DND-41 (cell line): Measurements from ENCODE around the gene NRXN3.

Experiments used
- ATAC-seq: fragments of 200-7000 bp; cut with Tn5 transposase; 3 replicates; pipeline ENCODE4 v1.9.1; 2021; ENCODE audit warnings: low read depth; ENCODE audit not compliant: insufficient read depth
- DNase-seq: peaks from one replicate; pipeline ENCODE4 v3.0.0-alpha.2; 2020
- H2AFZ ChIP-seq: 2 replicates; pipeline ENCODE4 v1.6.0; 2012; ENCODE audit warnings: low read depth, low read length
- H3K27ac ChIP-seq: 2 replicates; pipeline ENCODE4 v1.5.1; 2012; ENCODE audit warnings: low read length, inconsistent platforms
- H3K27me3 ChIP-seq: fragments of 200-600 bp; sonication (generic); 2 replicates; pipeline ENCODE4 v1.6.0; 2012; ENCODE audit warnings: low read length, mild to moderate bottlenecking, inconsistent platforms; ENCODE audit not compliant: insufficient read depth, poor library complexity
- H3K36me3 ChIP-seq: 2 replicates; pipeline ENCODE4 v1.5.1; 2012; ENCODE audit warnings: low read length, inconsistent platforms; ENCODE audit not compliant: insufficient read depth
- H3K4me1 ChIP-seq: 2 replicates; pipeline ENCODE4 v1.5.1; 2012; ENCODE audit warnings: mild to moderate bottlenecking, low read length; ENCODE audit not compliant: insufficient read depth
- H3K4me2 ChIP-seq: 2 replicates; pipeline ENCODE4 v1.6.0; 2012; ENCODE audit warnings: mild to moderate bottlenecking, moderate library complexity, low read length, inconsistent platforms; ENCODE audit not compliant: insufficient read depth
- H3K4me3 ChIP-seq, 2 experiments: fragments of 200-600 bp in 1 of 2; shearing (Covaris generic) in 1 of 2; 2 replicates each; pipeline ENCODE4 v1.5.1; 2012 to 2016; ENCODE audit warnings: inconsistent platforms in 2 of 2, low read length in 2 of 2, mild to moderate bottlenecking in 2 of 2, low read depth in 1 of 2, moderate library complexity in 1 of 2
- H3K79me2 ChIP-seq: 2 replicates; pipeline ENCODE4 v1.6.0; 2012; ENCODE audit warnings: low read length, inconsistent platforms; ENCODE audit not compliant: insufficient read depth
- H3K9ac ChIP-seq: 2 replicates; pipeline ENCODE4 v1.6.0; 2012; ENCODE audit warnings: low read depth, mild to moderate bottlenecking, inconsistent platforms, low read length, moderate library complexity
- H3K9me3 ChIP-seq: 2 replicates; pipeline ENCODE4 v1.5.1; 2012; ENCODE audit warnings: low read length, moderate library complexity, mild to moderate bottlenecking, inconsistent platforms; ENCODE audit not compliant: insufficient read depth, severe bottlenecking
- H4K20me1 ChIP-seq: 2 replicates; pipeline ENCODE4 v1.6.0; 2012; ENCODE audit warnings: low read length; ENCODE audit not compliant: insufficient read depth
- EZH2 ChIP-seq: IDR thresholded peaks from 3 replicates; pipeline ENCODE4 v1.6.1; 2012; ENCODE audit warnings: borderline replicate concordance, low read depth, mild to moderate bottlenecking, moderate library complexity, low read length, inconsistent platforms; ENCODE audit not compliant: severe bottlenecking
- TF ChIP-seq, protein P1 (sequence below): IDR thresholded peaks from 2 replicates; pipeline ENCODE4 v1.5.1; 2012; ENCODE audit warnings: borderline replicate concordance, low read length, moderate library complexity, mild to moderate bottlenecking; ENCODE audit not compliant: poor library complexity, severe bottlenecking; ENCODE audit errors: extremely low read depth

Gene NRXN3

DNA sequence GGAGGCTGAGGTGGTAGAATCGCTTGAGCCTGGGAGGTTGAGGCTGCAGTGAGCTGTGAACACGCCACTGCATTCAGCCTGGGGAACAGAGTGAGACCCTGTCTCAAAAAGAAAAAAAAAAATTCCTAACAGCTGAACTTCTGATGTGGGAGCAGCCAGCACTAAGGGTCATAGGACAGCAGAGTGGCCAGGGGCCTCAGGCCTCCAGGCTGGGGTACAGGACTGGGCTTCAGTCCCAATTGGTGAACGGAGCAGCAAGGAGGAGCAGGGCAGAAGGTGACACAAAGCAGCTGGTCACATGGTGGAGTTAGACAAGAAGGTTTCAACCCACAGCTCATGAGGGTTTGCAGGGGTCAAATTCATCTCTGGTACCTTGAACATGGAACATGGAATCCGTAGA lies 40.8 kb upstream of the NRXN3 start:
- Histone ChIP-seq H3K27ac (no peak overlapping the region), H3K9me3 (no peaks in the 10 kb centered on the region), H3K27me3 (no peaks in the 10 kb centered on the region), H3K79me2 (no peaks in the 10 kb centered on the region), H3K9ac (no peak overlapping the region), H3K4me3 (no peak overlapping the region), H3K4me2 (no peak overlapping the region), H2AFZ (no peak overlapping the region), H3K36me3 (no peaks in the 10 kb centered on the region), H3K4me1 (no peaks in the 10 kb centered on the region), H4K20me1 (no peaks in the 10 kb centered on the region)
- ATAC-seq (no peak), DNase-seq (no peak)
- TF ChIP-seq, protein P1, sequence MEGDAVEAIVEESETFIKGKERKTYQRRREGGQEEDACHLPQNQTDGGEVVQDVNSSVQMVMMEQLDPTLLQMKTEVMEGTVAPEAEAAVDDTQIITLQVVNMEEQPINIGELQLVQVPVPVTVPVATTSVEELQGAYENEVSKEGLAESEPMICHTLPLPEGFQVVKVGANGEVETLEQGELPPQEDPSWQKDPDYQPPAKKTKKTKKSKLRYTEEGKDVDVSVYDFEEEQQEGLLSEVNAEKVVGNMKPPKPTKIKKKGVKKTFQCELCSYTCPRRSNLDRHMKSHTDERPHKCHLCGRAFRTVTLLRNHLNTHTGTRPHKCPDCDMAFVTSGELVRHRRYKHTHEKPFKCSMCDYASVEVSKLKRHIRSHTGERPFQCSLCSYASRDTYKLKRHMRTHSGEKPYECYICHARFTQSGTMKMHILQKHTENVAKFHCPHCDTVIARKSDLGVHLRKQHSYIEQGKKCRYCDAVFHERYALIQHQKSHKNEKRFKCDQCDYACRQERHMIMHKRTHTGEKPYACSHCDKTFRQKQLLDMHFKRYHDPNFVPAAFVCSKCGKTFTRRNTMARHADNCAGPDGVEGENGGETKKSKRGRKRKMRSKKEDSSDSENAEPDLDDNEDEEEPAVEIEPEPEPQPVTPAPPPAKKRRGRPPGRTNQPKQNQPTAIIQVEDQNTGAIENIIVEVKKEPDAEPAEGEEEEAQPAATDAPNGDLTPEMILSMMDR: no peak
- no peak for TF ChIP-seq EZH2

DNA sequence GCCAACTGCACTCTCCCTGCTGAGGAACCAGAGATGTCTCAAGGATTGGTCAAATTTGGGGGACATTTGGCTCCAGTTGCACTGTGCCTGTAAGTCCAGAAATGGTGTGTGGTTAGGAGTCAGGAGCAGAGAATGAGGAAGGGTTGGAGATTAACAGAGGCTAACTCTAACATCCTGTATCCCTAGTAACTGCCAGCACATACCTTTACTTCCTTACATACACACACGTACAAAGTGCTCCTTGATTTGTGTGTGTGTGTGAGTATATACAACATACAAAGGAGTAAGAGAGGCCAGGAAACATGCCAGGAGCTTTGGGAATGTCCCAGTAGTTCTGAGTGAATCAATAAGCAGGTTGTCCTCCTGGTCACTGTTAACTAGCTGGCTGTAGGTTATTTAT lies 39.8 kb upstream of the NRXN3 start:
- no peak for ATAC-seq

DNA sequence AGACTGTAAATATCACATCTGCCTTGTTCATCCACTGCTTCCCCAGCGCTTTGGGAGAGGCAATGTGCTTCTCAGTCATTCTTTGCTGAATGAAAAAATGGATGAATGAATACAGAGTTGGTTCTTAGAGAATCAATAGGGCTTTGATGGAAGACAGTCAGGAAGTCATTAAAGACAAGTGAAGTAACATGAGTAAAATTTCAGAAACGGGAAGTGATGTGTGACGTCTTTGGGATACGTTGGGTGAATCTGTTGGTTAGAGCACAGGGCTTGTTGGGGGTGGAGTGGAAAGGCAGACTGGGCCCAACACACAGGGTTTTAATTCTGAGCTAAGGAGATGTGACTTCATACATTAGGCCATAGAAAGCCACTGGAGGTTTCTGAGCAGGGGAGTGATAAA lies 39.0 kb upstream of the NRXN3 start:
- no peak overlapping the region for H3K9ac ChIP-seq
- H2AFZ ChIP-seq: no peak overlapping the region
- no peak overlapping the region for H3K4me3 ChIP-seq
- ATAC-seq: no peak
- no peaks in the 10 kb centered on the region for H3K36me3 ChIP-seq
- no peak overlapping the region for H3K27ac ChIP-seq
- H3K27me3 ChIP-seq: no peaks in the 10 kb centered on the region
- H3K4me1 ChIP-seq: no peaks in the 10 kb centered on the region
- no peak for TF ChIP-seq EZH2
- TF ChIP-seq, protein P1: no peak
- DNase-seq: no peak
- H3K79me2 ChIP-seq: no peaks in the 10 kb centered on the region
- no peak overlapping the region for H3K4me2 ChIP-seq
- H4K20me1 ChIP-seq: no peaks in the 10 kb centered on the region
- H3K9me3 ChIP-seq: no peaks in the 10 kb centered on the region

More for the DNA sequence above, 39.8 kb upstream of the NRXN3 start:
- Histone ChIP-seq H3K4me2 (no peak overlapping the region), H3K9me3 (no peaks in the 10 kb centered on the region), H3K27me3 (no peaks in the 10 kb centered on the region), H4K20me1 (no peaks in the 10 kb centered on the region), H3K4me1 (no peaks in the 10 kb centered on the region), H3K79me2 (no peaks in the 10 kb centered on the region), H2AFZ (no peak overlapping the region), H3K4me3 (no peak overlapping the region), H3K9ac (no peak overlapping the region), H3K36me3 (no peaks in the 10 kb centered on the region), H3K27ac (no peak overlapping the region)
- no peak for DNase-seq
- no peak for TF ChIP-seq EZH2
- TF ChIP-seq, protein P1: no peak

DNA sequence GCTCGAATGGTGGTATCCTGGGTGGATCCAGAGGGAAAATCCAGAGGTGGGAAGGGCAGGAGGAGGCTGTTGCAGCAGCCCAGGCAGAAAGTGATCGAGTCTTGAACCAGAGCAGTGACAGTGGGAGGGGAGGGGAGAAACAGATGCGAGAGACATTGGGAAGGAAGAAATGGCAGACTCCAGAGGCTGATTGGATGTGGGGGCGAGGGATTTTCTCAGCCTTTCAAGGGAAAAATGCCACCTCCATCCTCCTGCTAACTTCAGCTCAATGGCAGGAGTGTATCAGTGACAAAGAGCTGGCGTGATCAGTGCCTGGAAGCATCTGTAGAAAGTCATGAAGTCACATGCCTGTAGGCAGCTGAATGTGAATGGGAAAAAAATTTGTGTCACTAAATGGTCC lies 38.6 kb upstream of the NRXN3 start:
- Histone ChIP-seq H3K4me3 (no peak overlapping the region), H3K27me3 (no peaks in the 10 kb centered on the region), H3K79me2 (no peaks in the 10 kb centered on the region), H4K20me1 (no peaks in the 10 kb centered on the region), H3K9ac (no peak overlapping the region), H3K27ac (no peak overlapping the region), H2AFZ (no peak overlapping the region), H3K9me3 (no peaks in the 10 kb centered on the region), H3K4me2 (no peak overlapping the region), H3K4me1 (no peaks in the 10 kb centered on the region), H3K36me3 (no peaks in the 10 kb centered on the region)
- DNase-seq (no peak), ATAC-seq (no peak)
- TF ChIP-seq, protein P1: no peak
- no peak for TF ChIP-seq EZH2
